HepG2 (cell line): ENCODE data around the gene UBE2Q1. TPM values are rescaled to one million over a fixed set of nuclear protein-coding genes. Genes with fewer than 3 reads are reported as not detected.

Source experiments
- HDAC6 ChIP-seq: fragments of 200-600 bp; sonication (generic); IDR thresholded peaks from 2 replicates; pipeline ENCODE4 v1.7.0; 2017; ENCODE audit warnings: mild to moderate bottlenecking, antibody characterized with exemption, low read length, low read depth
- PAX8 ChIP-seq: sonication (generic); formaldehyde crosslinking; IDR thresholded peaks from 2 replicates; pipeline ENCODE4 v1.8.0; 2022; ENCODE audit warnings: mild to moderate bottlenecking, missing genetic modification reagents, borderline replicate concordance
- SMYD3 ChIP-seq: sonication (generic); formaldehyde crosslinking; IDR thresholded peaks from 2 replicates; pipeline ENCODE4 v1.8.1; 2023; ENCODE audit warnings: mild to moderate bottlenecking, missing genetic modification reagents
- ZFP62 ChIP-seq: sonication (generic); formaldehyde crosslinking; IDR thresholded peaks from 2 replicates; pipeline ENCODE4 v1.4.0; 2020; ENCODE audit warnings: missing genetic modification reagents
- ZNF12 ChIP-seq: sonication (generic); formaldehyde crosslinking; IDR thresholded peaks from 2 replicates; pipeline ENCODE4 v1.5.0; 2020; ENCODE audit warnings: missing genetic modification reagents
- ZNF331 ChIP-seq: sonication (generic); formaldehyde crosslinking; IDR thresholded peaks from 2 replicates; pipeline ENCODE4 v1.4.0; 2020; ENCODE audit warnings: missing genetic modification reagents
- ZNF430 ChIP-seq: sonication (generic); formaldehyde crosslinking; IDR thresholded peaks from 2 replicates; pipeline ENCODE4 v1.9.0; 2021; ENCODE audit warnings: mild to moderate bottlenecking, missing genetic modification reagents
- ZNF441 ChIP-seq: sonication (generic); formaldehyde crosslinking; IDR thresholded peaks from 2 replicates; pipeline ENCODE4 v1.7.0; 2021; ENCODE audit warnings: missing genetic modification reagents, borderline replicate concordance
- ZNF879 ChIP-seq: sonication (generic); formaldehyde crosslinking; IDR thresholded peaks from 2 replicates; pipeline ENCODE4 v1.8.1; 2023; ENCODE audit warnings: missing genetic modification reagents
- ZSCAN9 ChIP-seq: IDR thresholded peaks from 2 replicates; pipeline ENCODE4 v1.6.1; 2016; ENCODE audit warnings: borderline replicate concordance
- polyA plus RNA-seq, 8 experiments: library from polyadenylated mRNA; depleted of rRNA in 3 of 8; stranded (reverse) in 7 of 8; unstranded in 1 of 8; fragments of >200 nt; fragmentation: Illumina TruSeq in 4 of 8; extraction: Trizol in 4 of 8; gene quantifications; 2 replicates each; pipeline versions ENCODE4 v1.2.1 to v1.2.3, GENCODE V29; 2011 to 2016; ENCODE audit warnings: low read depth in 4 of 8, missing spikeins in 1 of 8, mixed read lengths in 1 of 8; ENCODE audit not compliant: insufficient read depth in 1 of 8
- total RNA-seq, 5 experiments: library from RNA; depleted of rRNA; stranded (reverse); fragments of >200 nt; fragmentation: Illumina TruSeq; extraction: Trizol; gene quantifications; 2 replicates each; pipeline ENCODE4 v1.2.3, GENCODE V29; 2016; ENCODE audit warnings: low read depth in 1 of 5
- TF ChIP-seq, protein P1 (sequence below), 2 experiments: fragments of 450-650 bp in 1 of 2; sonication (generic) in 1 of 2; formaldehyde crosslinking in 1 of 2; IDR thresholded peaks; 2 replicates each; pipeline versions ENCODE4 v1.6.1 to v1.8.0; 2016 to 2022; ENCODE audit warnings: antibody characterized with exemption in 1 of 2, mild to moderate bottlenecking in 1 of 2, missing genetic modification reagents in 1 of 2
- TF ChIP-seq, protein P2 (sequence below): sonication (generic); formaldehyde crosslinking; IDR thresholded peaks from 2 replicates; pipeline ENCODE4 v1.4.0; 2020; ENCODE audit warnings: mild to moderate bottlenecking, missing genetic modification reagents, borderline replicate concordance
- TF ChIP-seq, protein P3 (sequence below): sonication (generic); formaldehyde crosslinking; IDR thresholded peaks from 2 replicates; pipeline ENCODE4 v1.9.0; 2022; ENCODE audit warnings: missing genetic modification reagents, mild to moderate bottlenecking, borderline replicate concordance

UBE2Q1 gene
- total and polyA plus RNA-seq, 2 of the 13 experiments (the other 11 are each of a cell fraction or from before 2014, with no cell fraction given): 11.7 to 41.7 TPM

DNA sequence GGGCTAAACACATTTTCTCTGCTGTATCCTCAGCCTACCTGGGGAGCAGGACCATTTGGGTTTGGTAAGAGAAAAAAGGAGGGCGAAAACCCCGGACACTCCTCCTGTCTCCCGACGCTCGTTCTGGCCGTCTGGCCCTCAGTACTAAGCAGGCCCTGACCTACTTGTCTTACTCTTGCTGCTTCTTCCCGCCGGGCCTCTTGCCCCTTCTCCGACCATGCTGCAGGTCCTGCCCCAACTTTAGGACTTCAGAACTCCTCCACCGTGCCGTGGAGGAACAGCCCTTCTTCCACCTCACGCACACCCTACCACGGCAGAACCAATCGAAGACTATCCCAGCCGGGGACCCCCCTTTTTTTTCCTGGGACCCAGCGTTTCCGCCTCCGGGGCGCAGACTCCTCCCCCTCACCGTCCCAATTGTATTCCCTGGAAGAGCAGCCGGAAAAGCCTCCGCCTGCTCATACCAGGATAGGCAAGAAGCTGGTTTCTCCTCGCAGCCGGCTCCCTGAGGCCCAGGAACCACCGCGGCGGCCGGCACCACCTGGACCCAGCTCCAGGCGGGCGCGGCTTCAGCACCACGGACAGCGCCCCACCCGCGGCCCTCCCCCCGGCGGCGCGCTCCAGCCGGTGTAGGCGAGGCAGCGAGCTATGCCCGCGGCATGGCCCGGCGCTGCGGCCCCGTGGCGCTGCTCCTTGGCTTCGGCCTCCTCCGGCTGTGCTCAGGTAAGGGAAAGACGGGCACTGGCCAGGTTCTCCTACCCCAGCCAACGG, 9.1 kb upstream of the UBE2Q1 start, which contains the start of gene CHRNB2 (continued):
- TF ChIP-seq, protein P1, sequence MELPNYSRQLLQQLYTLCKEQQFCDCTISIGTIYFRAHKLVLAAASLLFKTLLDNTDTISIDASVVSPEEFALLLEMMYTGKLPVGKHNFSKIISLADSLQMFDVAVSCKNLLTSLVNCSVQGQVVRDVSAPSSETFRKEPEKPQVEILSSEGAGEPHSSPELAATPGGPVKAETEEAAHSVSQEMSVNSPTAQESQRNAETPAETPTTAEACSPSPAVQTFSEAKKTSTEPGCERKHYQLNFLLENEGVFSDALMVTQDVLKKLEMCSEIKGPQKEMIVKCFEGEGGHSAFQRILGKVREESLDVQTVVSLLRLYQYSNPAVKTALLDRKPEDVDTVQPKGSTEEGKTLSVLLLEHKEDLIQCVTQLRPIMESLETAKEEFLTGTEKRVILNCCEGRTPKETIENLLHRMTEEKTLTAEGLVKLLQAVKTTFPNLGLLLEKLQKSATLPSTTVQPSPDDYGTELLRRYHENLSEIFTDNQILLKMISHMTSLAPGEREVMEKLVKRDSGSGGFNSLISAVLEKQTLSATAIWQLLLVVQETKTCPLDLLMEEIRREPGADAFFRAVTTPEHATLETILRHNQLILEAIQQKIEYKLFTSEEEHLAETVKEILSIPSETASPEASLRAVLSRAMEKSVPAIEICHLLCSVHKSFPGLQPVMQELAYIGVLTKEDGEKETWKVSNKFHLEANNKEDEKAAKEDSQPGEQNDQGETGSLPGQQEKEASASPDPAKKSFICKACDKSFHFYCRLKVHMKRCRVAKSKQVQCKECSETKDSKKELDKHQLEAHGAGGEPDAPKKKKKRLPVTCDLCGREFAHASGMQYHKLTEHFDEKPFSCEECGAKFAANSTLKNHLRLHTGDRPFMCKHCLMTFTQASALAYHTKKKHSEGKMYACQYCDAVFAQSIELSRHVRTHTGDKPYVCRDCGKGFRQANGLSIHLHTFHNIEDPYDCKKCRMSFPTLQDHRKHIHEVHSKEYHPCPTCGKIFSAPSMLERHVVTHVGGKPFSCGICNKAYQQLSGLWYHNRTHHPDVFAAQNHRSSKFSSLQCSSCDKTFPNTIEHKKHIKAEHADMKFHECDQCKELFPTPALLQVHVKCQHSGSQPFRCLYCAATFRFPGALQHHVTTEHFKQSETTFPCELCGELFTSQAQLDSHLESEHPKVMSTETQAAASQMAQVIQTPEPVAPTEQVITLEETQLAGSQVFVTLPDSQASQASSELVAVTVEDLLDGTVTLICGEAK (IDR thresholded peaks at IDR 0.05): no peak
- TF ChIP-seq, protein P1 (CRISPR knock-in tag; IDR thresholded peaks at IDR 0.05): peak; percentile 84
- TF ChIP-seq, protein P2, sequence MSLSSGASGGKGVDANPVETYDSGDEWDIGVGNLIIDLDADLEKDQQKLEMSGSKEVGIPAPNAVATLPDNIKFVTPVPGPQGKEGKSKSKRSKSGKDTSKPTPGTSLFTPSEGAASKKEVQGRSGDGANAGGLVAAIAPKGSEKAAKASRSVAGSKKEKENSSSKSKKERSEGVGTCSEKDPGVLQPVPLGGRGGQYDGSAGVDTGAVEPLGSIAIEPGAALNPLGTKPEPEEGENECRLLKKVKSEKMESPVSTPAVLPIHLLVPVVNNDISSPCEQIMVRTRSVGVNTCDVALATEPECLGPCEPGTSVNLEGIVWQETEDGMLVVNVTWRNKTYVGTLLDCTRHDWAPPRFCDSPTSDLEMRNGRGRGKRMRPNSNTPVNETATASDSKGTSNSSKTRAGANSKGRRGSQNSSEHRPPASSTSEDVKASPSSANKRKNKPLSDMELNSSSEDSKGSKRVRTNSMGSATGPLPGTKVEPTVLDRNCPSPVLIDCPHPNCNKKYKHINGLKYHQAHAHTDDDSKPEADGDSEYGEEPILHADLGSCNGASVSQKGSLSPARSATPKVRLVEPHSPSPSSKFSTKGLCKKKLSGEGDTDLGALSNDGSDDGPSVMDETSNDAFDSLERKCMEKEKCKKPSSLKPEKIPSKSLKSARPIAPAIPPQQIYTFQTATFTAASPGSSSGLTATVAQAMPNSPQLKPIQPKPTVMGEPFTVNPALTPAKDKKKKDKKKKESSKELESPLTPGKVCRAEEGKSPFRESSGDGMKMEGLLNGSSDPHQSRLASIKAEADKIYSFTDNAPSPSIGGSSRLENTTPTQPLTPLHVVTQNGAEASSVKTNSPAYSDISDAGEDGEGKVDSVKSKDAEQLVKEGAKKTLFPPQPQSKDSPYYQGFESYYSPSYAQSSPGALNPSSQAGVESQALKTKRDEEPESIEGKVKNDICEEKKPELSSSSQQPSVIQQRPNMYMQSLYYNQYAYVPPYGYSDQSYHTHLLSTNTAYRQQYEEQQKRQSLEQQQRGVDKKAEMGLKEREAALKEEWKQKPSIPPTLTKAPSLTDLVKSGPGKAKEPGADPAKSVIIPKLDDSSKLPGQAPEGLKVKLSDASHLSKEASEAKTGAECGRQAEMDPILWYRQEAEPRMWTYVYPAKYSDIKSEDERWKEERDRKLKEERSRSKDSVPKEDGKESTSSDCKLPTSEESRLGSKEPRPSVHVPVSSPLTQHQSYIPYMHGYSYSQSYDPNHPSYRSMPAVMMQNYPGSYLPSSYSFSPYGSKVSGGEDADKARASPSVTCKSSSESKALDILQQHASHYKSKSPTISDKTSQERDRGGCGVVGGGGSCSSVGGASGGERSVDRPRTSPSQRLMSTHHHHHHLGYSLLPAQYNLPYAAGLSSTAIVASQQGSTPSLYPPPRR: no peak
- TF ChIP-seq ZNF430 (CRISPR knock-in tag): peak; percentile 98
- peak; percentile 97 for TF ChIP-seq ZNF331 (CRISPR knock-in tag)
- TF ChIP-seq ZFP62 (CRISPR knock-in tag): no peak
- peak; percentile 79 for TF ChIP-seq ZNF12 (CRISPR knock-in tag)
- peak; percentile 97 for TF ChIP-seq ZNF441
- TF ChIP-seq ZNF879 (CRISPR knock-in tag): peak; percentile 85; the same call in 1 of the 2 replicates
- TF ChIP-seq HDAC6: no peak
- peak; percentile 62; the same call in 1 of the 2 replicates for TF ChIP-seq PAX8 (CRISPR knock-in tag)
- TF ChIP-seq SMYD3 (CRISPR knock-in tag): peak; percentile 87
- TF ChIP-seq, protein P3, sequence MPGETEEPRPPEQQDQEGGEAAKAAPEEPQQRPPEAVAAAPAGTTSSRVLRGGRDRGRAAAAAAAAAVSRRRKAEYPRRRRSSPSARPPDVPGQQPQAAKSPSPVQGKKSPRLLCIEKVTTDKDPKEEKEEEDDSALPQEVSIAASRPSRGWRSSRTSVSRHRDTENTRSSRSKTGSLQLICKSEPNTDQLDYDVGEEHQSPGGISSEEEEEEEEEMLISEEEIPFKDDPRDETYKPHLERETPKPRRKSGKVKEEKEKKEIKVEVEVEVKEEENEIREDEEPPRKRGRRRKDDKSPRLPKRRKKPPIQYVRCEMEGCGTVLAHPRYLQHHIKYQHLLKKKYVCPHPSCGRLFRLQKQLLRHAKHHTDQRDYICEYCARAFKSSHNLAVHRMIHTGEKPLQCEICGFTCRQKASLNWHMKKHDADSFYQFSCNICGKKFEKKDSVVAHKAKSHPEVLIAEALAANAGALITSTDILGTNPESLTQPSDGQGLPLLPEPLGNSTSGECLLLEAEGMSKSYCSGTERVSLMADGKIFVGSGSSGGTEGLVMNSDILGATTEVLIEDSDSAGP (CRISPR knock-in tag): peak; percentile 58; the same call in 1 of the 2 replicates
- TF ChIP-seq ZSCAN9 (CRISPR knock-in tag): peak; percentile 99
